Fibroblast of lung (primary cell): Measurements from ENCODE around the gene PRX. TPM values are rescaled to one million over a fixed set of nuclear protein-coding genes. Genes with fewer than 3 reads are reported as not detected.
"Not testable (repeated sequence)": the region's sequence is repeated elsewhere in the genome, so short reads cannot be mapped to it uniquely, and the experiment has no call there.

ENCODE experiments used
- DNase-seq, 2 donors: peaks; one replicate each; pipeline versions ENCODE4 v3.0.0 to v3.0.0-alpha.2; 2010; ENCODE audit warnings: low read depth in 2 of 2
- H2AFZ ChIP-seq: 2 replicates; pipeline ENCODE4 v1.5.1; 2012; ENCODE audit warnings: low read length, control low read depth, inconsistent platforms
- H3K27ac ChIP-seq: 2 replicates; pipeline ENCODE4 v1.5.1; 2011; ENCODE audit warnings: low read length, control low read depth; ENCODE audit not compliant: insufficient read depth
- H3K27me3 ChIP-seq: 2 replicates; pipeline ENCODE4 v1.5.1; 2011; ENCODE audit warnings: mild to moderate bottlenecking, low read length; ENCODE audit not compliant: control insufficient read depth, insufficient read depth
- H3K36me3 ChIP-seq: 2 replicates; pipeline ENCODE4 v1.5.1; 2011; ENCODE audit warnings: low read length; ENCODE audit not compliant: control insufficient read depth, insufficient read depth
- H3K4me1 ChIP-seq: 2 replicates; pipeline ENCODE4 v1.5.1; 2011; ENCODE audit warnings: low read length; ENCODE audit not compliant: control insufficient read depth, insufficient read depth; ENCODE audit errors: extremely low read depth
- H3K4me2 ChIP-seq: 2 replicates; pipeline ENCODE4 v1.5.1; 2011; ENCODE audit warnings: low read length, control low read depth; ENCODE audit not compliant: insufficient read depth; ENCODE audit errors: extremely low read depth
- H3K4me3 ChIP-seq, 4 experiments: fragments of 200-600 bp in 1 of 4; sonication (generic) in 1 of 4; replicated peaks in 1 of 4; 2 replicates each; pipeline ENCODE4 v1.5.1; 2011 to 2016; ENCODE audit warnings: low read length in 4 of 4, low read depth in 3 of 4, mild to moderate bottlenecking in 3 of 4, control low read depth in 2 of 4, inconsistent platforms in 1 of 4, mixed read lengths in 1 of 4; ENCODE audit not compliant: insufficient read depth in 1 of 4; ENCODE audit errors: control extremely low read depth in 1 of 4
- H3K79me2 ChIP-seq: 2 replicates; pipeline ENCODE4 v1.5.1; 2012; ENCODE audit warnings: mild to moderate bottlenecking, low read length, inconsistent platforms; ENCODE audit not compliant: control insufficient read depth, insufficient read depth
- H3K9ac ChIP-seq: 2 replicates; pipeline ENCODE4 v1.5.1; 2011; ENCODE audit warnings: mild to moderate bottlenecking, low read length, control low read depth; ENCODE audit not compliant: insufficient read depth
- H3K9me3 ChIP-seq: 2 replicates; pipeline ENCODE4 v1.5.1; 2012; ENCODE audit warnings: low read depth, low read length; ENCODE audit not compliant: control insufficient read depth, insufficient read depth
- H4K20me1 ChIP-seq: 2 replicates; pipeline ENCODE4 v1.5.1; 2011; ENCODE audit warnings: low read length; ENCODE audit not compliant: control insufficient read depth, insufficient read depth; ENCODE audit errors: extremely low read depth
- EZH2 ChIP-seq: IDR thresholded peaks from 2 replicates; pipeline ENCODE4 v1.5.1; 2012; ENCODE audit warnings: low read length, control low read depth, mild to moderate bottlenecking; ENCODE audit errors: missing control alignments
- polyA plus RNA-seq, 2 donors: library from polyadenylated mRNA; depleted of rRNA in 1 of 2; stranded (reverse) in 1 of 2; unstranded in 1 of 2; fragments of >200 nt; gene quantifications; 2 replicates each; pipeline ENCODE4 v1.2.1, GENCODE V29; 2011 to 2012; ENCODE audit warnings: missing spikeins in 1 of 2
- total RNA-seq: library from RNA; depleted of rRNA; stranded (reverse); fragments of >200 nt; gene quantifications from 2 replicates; pipeline ENCODE4 v1.2.1, GENCODE V29; 2014
- TF ChIP-seq, protein P1 (sequence below), 2 donors: IDR thresholded peaks in 1 of 2; conservative IDR thresholded peaks in 1 of 2; 1 replicate in 1 of 2; 2 replicates in 1 of 2; pipeline ENCODE4 v1.5.1; 2011 to 2012; ENCODE audit warnings: low read length in 2 of 2, control low read depth in 1 of 2, inconsistent platforms in 1 of 2, low read depth in 1 of 2, mild to moderate bottlenecking in 1 of 2

PRX gene
- total and polyA plus RNA-seq, 2 donors (not counting 1 experiment from before 2014, with no cell fraction given): 0.91 to 3.6 TPM

- Histone ChIP-seq H3K79me2 (no peaks in the 10 kb centered on the region), H3K9me3 (no peaks in the 10 kb centered on the region), H3K27me3 (no peaks in the 10 kb centered on the region), H3K27ac (no peak overlapping the region), H3K4me2 (no peak overlapping the region), H3K9ac (no peak overlapping the region), H4K20me1 (no peaks in the 10 kb centered on the region), H3K36me3 (peaks cover 4% of the 10 kb centered on the region), H2AFZ (no peak overlapping the region), H3K4me3 (no peak overlapping the region), H3K4me1 (no peaks in the 10 kb centered on the region)
- DNase-seq: no peak
- TF ChIP-seq, protein P1, sequence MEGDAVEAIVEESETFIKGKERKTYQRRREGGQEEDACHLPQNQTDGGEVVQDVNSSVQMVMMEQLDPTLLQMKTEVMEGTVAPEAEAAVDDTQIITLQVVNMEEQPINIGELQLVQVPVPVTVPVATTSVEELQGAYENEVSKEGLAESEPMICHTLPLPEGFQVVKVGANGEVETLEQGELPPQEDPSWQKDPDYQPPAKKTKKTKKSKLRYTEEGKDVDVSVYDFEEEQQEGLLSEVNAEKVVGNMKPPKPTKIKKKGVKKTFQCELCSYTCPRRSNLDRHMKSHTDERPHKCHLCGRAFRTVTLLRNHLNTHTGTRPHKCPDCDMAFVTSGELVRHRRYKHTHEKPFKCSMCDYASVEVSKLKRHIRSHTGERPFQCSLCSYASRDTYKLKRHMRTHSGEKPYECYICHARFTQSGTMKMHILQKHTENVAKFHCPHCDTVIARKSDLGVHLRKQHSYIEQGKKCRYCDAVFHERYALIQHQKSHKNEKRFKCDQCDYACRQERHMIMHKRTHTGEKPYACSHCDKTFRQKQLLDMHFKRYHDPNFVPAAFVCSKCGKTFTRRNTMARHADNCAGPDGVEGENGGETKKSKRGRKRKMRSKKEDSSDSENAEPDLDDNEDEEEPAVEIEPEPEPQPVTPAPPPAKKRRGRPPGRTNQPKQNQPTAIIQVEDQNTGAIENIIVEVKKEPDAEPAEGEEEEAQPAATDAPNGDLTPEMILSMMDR (conservative IDR thresholded peaks at IDR 0.05 in 1 of 2, IDR thresholded peaks at IDR 0.05 in 1 of 2; ENCODE audit: low read depth in 1 of 2, low read length in 2 of 2): no peak
- no peak for TF ChIP-seq EZH2
Measured at GRCh38 chr19:40457048-40457447, 43.9 kb upstream of the PRX start.

GRCh38 chr19:40453943-40454342 is 40.8 kb upstream of the PRX start:
- DNase-seq, H3K9ac ChIP-seq: not testable (repeated sequence)

GRCh38 chr19:40453151-40453735 is 40.1 kb upstream of the PRX start:
- Histone ChIP-seq H3K27ac (no peak overlapping the region), H3K9ac (no peak overlapping the region), H3K9me3 (no peaks in the 10 kb centered on the region), H2AFZ (no peak overlapping the region), H3K4me2 (no peak overlapping the region), H3K4me1 (no peaks in the 10 kb centered on the region), H3K27me3 (no peaks in the 10 kb centered on the region), H3K4me3 (no peak overlapping the region), H4K20me1 (no peaks in the 10 kb centered on the region), H3K79me2 (no peaks in the 10 kb centered on the region), H3K36me3 (peaks cover 4% of the 10 kb centered on the region)
- DNase-seq: no peak
- TF ChIP-seq, protein P1 (conservative IDR thresholded peaks at IDR 0.05 in 1 of 2, IDR thresholded peaks at IDR 0.05 in 1 of 2; ENCODE audit: low read depth in 1 of 2, low read length in 2 of 2): no peak
- TF ChIP-seq EZH2: no peak

More at GRCh38 chr19:40453943-40454342, 40.8 kb upstream of the PRX start:
- not testable (repeated sequence) for H3K4me1 ChIP-seq, H2AFZ ChIP-seq, H3K9me3 ChIP-seq, H3K4me3 ChIP-seq, H3K27ac ChIP-seq, H3K27me3 ChIP-seq, H3K36me3 ChIP-seq, H4K20me1 ChIP-seq, H3K4me2 ChIP-seq, H3K79me2 ChIP-seq
